Hematopoietic multipotent progenitor cell treated with erythropoietin and hydrocortisone succinate and interleukin-3 and kit ligand, for 17 days (in vitro differentiated cells): ENCODE measurements around the gene HAL.

Experiments
- DNase-seq: peaks from one replicate; pipeline ENCODE4 v3.0.0-alpha.2; 2015; ENCODE audit warnings: low spot score

HAL gene

GRCh38 chr12:96007729-96008128, 11.6 kb upstream of the HAL start:
- no peak for DNase-seq

DNA sequence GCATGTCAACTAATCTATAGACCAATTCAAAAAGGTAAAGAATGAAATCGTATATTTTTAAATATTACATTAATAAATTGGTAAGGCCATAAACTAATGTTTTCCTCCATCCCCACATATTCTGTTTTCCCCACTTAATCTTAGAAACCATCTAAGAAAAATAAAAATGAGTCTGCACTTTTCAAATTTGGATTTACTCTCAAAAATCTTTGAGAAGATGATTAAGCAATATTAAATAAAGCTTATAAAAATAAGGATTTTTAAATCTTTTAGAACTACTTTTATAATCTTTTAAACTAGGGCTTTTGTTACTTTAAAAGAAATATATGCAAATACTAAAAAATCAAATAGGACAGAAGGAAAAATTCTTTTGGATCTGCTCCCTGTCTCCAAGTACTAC, 10.6 kb upstream of the HAL start:
- peak; percentile 26 for DNase-seq

DNA sequence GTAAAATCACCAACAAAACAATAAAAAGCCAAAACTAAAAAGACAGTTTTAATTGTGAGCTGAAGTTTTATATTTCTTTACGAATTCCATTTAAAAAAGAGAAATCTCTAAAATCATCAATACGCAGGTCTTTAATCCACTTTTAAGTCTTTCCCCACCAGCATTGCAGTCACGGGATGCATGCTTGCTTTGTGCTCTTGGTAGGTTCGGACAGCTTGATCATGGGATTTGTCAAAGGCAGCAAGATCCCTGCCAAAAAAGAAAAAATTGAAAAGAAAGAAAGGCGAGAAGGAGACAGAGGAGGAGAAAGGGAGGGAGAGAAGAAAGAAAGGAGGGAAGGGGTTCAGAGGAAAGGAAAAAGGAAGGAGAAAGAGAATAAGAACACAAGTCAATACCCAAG, 4.7 kb upstream of the HAL start:
- DNase-seq = no peak

- DNase-seq = no peak
Observed at GRCh38 chr12:95999484-95999883, 3.3 kb upstream of the HAL start.

GRCh38 chr12:95998611-95999286, 2.6 kb upstream of the HAL start:
- peak; percentile 39 for DNase-seq

- no peak for DNase-seq
Observed at GRCh38 chr12:95997911-95998510, 1.9 kb upstream of the HAL start.

DNA sequence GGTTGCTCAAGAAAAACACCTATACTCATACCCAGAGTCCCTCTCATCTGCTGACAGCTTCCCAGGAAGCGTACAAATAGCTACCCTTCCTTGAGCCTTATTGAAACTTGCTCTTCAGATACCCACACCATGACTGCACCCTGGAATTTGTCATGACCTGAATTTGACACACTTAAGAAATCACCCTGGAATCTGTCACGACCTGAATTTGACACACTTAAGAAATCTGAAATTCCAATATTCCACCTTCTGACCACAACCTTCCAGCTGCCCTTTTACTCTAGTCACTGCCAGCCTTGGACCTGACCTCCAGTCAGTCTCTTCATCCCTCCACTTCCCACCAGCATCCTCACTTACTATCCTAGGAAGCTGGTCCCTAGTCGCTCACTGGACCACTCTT, 1.1 kb upstream of the HAL start:
- no peak for DNase-seq

DNA sequence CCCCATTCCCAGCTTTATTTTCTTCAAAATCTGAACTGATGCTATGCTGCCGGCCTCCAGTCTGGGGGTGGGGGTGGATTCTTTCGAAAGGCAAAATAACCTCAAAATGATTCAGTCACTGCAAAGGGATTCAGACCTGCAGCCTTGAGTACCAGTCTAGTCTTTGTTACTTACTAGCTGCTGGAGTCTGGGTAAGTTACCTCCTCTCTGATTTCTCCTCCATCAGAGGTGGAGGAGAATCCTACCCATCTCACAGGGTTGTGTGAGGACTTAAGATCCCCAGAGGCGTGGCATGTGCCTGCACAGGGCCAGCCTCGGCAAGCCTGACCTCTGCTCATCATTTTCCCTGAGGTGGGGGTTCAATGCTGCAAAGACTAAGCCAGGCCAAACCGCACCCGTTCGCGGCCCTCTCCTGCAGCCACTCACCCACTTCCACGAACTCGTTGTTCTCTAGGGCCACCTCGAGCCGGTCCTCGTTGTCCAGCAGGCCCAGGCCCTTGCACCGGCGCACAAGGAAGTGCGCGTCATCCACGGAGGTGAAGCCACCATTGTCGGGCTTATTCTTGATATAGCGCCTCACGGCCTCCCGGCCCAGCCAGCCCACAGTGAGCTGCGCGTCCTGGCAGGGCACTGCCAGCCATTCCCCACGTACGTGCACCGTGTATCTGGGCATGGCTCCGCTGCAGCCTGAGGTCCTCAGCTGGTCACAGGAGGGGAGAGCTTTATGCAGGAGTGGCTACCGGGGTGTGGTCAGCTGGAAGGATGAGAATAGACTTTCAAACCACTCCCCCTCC, 709 bp downstream of the HAL start:
- no peak for DNase-seq

GRCh38 chr12:95994476-95994875, 1.7 kb downstream of the HAL start:
- DNase-seq = no peak

DNA sequence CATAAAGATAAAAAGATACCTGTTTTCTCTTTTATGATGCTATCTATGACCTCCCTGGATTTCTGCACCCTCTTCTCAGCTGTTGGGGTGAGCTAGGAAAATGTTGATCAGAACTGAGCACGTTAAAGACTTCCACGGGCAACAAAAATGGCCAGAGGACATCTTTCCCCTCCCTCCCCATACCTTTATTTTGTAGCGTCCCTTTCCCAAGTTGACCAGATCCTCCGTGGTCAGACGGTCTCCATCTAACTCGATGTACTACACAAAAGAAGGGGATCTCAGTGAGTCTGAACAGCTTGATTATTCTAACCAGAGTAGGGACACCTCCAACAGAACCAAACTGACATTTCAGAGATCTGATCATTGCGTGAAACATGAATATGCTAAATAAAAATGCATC, 2.2 kb downstream of the HAL start:
- no peak for DNase-seq

DNA sequence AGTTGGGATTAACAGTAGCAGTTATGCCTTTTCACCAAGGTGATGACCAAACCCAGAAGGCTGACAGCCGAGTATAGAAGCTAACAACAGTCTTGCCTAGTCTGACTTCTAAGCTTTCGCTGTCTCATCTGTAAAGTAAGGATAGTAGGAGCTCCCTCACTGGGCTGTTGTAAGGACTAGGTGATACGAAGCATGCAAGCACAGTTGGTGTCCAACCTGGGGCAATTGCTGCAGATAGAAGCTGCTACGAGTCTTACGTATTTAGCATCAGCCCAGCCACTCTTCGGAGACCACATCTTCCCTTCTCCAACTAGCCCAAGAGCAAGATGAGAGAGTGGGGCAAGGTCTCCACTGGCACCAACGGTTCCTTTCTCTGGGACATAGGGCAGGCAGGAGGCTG, 6.0 kb downstream of the HAL start:
- no peak for DNase-seq

- no peak for DNase-seq
Observed at GRCh38 chr12:95989504-95990123, 6.5 kb downstream of the HAL start.

GRCh38 chr12:95988506-95989275, 7.5 kb downstream of the HAL start:
- DNase-seq = no peak

DNA sequence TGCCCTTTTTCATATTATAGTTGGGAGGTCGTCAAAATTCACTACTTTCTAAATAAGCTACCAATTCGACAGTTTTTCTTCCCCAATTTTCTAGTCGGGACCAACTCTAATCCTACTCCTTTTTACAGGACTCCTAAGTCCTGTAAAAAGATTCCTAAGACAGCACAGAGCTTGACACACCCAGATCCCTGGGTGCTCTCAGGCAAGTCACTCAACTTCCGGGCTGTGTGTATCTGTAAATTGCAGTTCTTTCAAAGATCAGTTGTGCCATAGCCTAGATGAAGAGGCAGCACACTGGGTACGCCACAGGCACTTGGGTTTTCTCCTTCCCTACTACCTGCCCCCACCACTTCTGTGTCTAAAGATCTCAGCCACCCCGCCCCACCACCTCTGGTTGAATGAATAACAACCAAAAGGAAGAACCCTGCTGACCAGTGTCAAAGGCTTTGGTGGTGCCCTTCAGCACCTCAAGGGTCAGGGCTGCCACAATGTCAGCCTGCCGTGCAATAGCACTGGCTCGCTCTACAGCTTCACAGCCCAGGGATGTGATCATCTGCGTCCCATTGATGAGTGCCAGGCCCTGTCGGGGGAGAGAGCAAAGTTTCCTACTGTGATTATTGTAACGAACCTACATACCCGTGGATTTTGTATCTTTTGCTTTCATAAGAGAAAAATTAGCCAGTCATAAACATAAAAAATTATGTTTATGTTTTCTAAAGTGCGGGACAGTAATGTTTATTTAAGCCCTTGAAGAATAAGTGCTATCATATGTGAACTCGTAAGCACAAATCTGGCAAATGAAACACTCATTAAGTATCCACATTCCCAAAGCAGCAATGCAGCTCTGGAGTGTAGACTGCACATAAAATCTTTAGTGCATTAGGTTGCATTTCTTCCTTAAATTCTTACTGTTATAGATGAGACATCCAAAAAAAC, 9.2 kb downstream of the HAL start:
- DNase-seq = no peak

DNA sequence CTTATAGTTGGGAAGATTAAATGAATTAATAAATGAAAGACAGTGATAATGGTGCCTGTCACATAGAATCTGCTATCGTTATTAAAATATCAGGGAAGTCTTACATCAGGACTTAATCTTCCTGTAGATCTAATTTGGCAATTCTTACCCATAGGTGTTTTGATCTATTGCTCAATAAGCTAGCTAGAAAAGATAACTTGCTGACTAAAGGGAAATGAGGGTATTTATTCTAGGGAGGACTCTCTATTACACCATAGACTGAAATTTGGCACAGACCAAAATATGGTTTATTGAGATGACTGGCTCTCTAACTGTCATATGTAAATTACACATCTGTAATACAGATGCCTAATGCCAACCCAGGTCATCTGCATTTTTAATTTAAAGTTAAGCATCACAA, 11.5 kb downstream of the HAL start:
- DNase-seq = no peak

GRCh38 chr12:95982602-95983001, 13.5 kb downstream of the HAL start:
- DNase-seq = no peak

- DNase-seq = no peak
Observed at GRCh38 chr12:95980437-95980836, 15.7 kb downstream of the HAL start.

- no peak for DNase-seq
Observed at GRCh38 chr12:95978774-95979173, 17.4 kb downstream of the HAL start.

GRCh38 chr12:95978351-95978750, 17.8 kb downstream of the HAL start:
- no peak for DNase-seq

GRCh38 chr12:95977764-95978305, 18.3 kb downstream of the HAL start:
- no peak for DNase-seq

DNA sequence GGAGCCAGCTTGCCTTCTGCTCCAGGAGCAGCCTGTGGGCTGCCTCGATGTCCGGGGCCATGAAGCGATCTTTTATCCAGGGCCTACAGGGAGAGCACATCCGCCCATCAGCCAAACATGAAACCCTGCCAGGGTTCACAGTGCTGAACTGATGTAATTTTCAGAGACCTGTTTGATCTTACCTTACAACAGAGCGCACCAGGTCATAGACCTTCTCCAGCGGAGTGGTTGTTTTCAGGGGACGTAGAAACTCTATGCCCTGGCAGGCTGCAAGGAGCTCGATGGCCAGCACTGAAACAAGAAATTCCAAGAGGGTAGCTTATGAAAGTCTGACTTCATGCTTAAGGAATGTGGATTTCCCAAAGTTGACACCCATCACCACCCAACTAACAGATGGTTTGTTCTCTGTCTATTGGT, 19.7 kb downstream of the HAL start:
- DNase-seq = no peak
